Neural cell (in vitro differentiated cells): Measurements from ENCODE around the gene GRAP2.

ENCODE experiments used
- EP300 ChIP-seq: fragments of 450-650 bp; conservative IDR thresholded peaks from 2 replicates; pipeline ENCODE4 v1.6.1; 2014; ENCODE audit warnings: antibody characterized with exemption, mild to moderate bottlenecking, moderate library complexity; ENCODE audit not compliant: poor library complexity, severe bottlenecking
- EZH2 ChIP-seq: fragments of 200-600, 300-800 bp; shearing (Covaris generic), sonication (generic); IDR thresholded peaks from 2 replicates; pipeline ENCODE4 v1.6.1; 2014; ENCODE audit warnings: antibody characterized with exemption, low read length, borderline replicate concordance, mild to moderate bottlenecking; ENCODE audit not compliant: insufficient read depth, poor library complexity, severe bottlenecking
- POLR2AphosphoS5 ChIP-seq: IDR thresholded peaks from 2 replicates; pipeline ENCODE4 v1.6.1; 2012
- RAD21 ChIP-seq: fragments of 450-650 bp; conservative IDR thresholded peaks from 2 replicates; pipeline ENCODE4 v1.6.1; 2014; ENCODE audit warnings: antibody characterized with exemption, mild to moderate bottlenecking, moderate library complexity
- REST ChIP-seq: IDR thresholded peaks from 2 replicates; pipeline ENCODE4 v1.6.1; 2012; ENCODE audit warnings: borderline replicate concordance
- SMC3 ChIP-seq: fragments of 450-650 bp; conservative IDR thresholded peaks from 2 replicates; pipeline ENCODE4 v1.6.1; 2014; ENCODE audit warnings: antibody characterized with exemption, mild to moderate bottlenecking, moderate library complexity; ENCODE audit not compliant: poor library complexity
- TAF1 ChIP-seq: IDR thresholded peaks from 2 replicates; pipeline ENCODE4 v1.6.1; 2012; ENCODE audit warnings: low read depth
- TF ChIP-seq, protein P1 (sequence below): fragments of 450-650 bp; IDR thresholded peaks from 2 replicates; pipeline ENCODE4 v1.5.1; 2014; ENCODE audit warnings: antibody characterized with exemption, mild to moderate bottlenecking, moderate library complexity; ENCODE audit not compliant: poor library complexity, severe bottlenecking

DNA sequence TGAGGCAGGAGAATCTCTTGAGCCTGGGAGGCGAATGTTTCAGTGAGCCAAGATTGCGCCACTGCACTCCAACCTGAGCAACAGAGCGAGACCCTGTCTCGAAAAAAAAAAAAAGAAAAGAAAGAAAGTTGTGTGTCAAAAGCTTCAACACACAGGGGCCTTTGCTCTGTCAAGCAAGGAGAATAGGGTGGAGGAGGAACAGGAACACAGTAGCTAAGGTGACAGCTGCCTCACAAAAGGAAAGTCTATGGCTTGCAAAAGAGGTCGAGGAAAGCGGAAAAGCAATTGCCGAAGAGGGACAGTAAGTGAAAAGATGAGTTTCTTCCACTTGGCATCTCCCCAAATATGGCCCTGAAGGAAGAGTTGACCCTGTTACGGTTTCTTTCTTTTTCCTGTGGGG is 32.9 kb downstream of the GRAP2 start:
- TF ChIP-seq EP300: no peak
- TF ChIP-seq, protein P1, sequence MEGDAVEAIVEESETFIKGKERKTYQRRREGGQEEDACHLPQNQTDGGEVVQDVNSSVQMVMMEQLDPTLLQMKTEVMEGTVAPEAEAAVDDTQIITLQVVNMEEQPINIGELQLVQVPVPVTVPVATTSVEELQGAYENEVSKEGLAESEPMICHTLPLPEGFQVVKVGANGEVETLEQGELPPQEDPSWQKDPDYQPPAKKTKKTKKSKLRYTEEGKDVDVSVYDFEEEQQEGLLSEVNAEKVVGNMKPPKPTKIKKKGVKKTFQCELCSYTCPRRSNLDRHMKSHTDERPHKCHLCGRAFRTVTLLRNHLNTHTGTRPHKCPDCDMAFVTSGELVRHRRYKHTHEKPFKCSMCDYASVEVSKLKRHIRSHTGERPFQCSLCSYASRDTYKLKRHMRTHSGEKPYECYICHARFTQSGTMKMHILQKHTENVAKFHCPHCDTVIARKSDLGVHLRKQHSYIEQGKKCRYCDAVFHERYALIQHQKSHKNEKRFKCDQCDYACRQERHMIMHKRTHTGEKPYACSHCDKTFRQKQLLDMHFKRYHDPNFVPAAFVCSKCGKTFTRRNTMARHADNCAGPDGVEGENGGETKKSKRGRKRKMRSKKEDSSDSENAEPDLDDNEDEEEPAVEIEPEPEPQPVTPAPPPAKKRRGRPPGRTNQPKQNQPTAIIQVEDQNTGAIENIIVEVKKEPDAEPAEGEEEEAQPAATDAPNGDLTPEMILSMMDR: no peak
- no peak for TF ChIP-seq POLR2AphosphoS5
- TF ChIP-seq SMC3: no peak
- no peak for TF ChIP-seq EZH2
- TF ChIP-seq REST: no peak
- no peak for TF ChIP-seq TAF1
- TF ChIP-seq RAD21: no peak
